PC-3 (cell line): ENCODE measurements around the gene CELF2.

Experiments
- EZH2 ChIP-seq: fragments of 300-600 bp; sonication (generic); IDR thresholded peaks from one replicate; pipeline ENCODE4 v1.6.1; 2017; ENCODE audit warnings: antibody characterized with exemption, mild to moderate bottlenecking, low read length; ENCODE audit not compliant: unreplicated experiment
- EZH2phosphoT487 ChIP-seq: fragments of 300-600 bp; sonication (generic); IDR thresholded peaks from 2 replicates; pipeline ENCODE4 v1.6.1; 2018; ENCODE audit warnings: mild to moderate bottlenecking, antibody characterized with exemption, low read length, borderline replicate concordance
- TF ChIP-seq, protein P1 (sequence below): fragments of 300-600 bp; sonication (generic); conservative IDR thresholded peaks from 2 replicates; pipeline ENCODE4 v1.5.1; 2017; ENCODE audit warnings: antibody characterized with exemption, low read depth, mild to moderate bottlenecking, low read length

DNA sequence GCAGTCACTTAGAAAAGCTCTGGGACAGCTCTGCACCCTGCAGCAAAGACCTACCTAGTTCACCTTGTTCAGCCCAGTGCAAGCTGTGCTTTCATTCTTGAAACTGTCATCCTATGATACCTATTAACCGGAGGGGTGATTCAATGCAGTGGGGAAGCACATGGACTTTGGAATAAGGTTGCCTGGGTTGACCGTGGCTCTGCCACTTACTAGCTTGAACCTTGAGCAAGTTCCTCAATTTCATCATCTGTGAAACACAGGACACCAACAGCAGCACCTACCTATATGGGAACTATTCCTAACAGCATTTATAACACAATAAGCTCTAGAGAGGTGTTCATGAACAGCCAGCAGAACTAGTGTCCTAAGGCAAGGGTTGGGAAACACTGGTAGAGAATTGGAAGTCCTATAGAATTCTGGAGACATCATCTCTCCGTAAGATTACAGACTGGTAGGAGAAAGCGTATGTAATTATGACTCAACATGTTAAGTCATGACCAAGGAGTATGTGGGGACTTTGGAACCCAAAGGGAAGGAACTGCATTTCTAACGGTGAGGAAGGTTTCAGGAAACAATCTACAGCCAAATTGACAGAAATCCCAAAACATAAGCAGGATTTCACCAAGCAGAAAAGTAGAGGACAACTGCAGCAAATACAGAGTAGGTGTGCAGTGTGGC is 323.8 kb downstream of the CELF2 start:
- TF ChIP-seq, protein P1, sequence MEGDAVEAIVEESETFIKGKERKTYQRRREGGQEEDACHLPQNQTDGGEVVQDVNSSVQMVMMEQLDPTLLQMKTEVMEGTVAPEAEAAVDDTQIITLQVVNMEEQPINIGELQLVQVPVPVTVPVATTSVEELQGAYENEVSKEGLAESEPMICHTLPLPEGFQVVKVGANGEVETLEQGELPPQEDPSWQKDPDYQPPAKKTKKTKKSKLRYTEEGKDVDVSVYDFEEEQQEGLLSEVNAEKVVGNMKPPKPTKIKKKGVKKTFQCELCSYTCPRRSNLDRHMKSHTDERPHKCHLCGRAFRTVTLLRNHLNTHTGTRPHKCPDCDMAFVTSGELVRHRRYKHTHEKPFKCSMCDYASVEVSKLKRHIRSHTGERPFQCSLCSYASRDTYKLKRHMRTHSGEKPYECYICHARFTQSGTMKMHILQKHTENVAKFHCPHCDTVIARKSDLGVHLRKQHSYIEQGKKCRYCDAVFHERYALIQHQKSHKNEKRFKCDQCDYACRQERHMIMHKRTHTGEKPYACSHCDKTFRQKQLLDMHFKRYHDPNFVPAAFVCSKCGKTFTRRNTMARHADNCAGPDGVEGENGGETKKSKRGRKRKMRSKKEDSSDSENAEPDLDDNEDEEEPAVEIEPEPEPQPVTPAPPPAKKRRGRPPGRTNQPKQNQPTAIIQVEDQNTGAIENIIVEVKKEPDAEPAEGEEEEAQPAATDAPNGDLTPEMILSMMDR = no peak
- no peak for TF ChIP-seq EZH2phosphoT487
- TF ChIP-seq EZH2 = no peak
